ENCODE results near the gene NPFF.

Gene NPFF

GRCh38 chr12:53476769-53477209, 30.5 kb downstream of the NPFF start:
- no peak for DNase-seq (ENCODE audit: low read depth in 2 of 2)

- DNase-seq (ENCODE audit: low read depth in 2 of 2): no peak
These were observed 32.5 kb downstream of the NPFF start for GRCh38 chr12:53474819-53475218.

- no peak for DNase-seq (ENCODE audit: low read depth in 2 of 2)
These were observed 33.2 kb downstream of the NPFF start for GRCh38 chr12:53474077-53474476.

- DNase-seq (ENCODE audit: low read depth in 2 of 2): no peak
These were observed 35.2 kb downstream of the NPFF start for GRCh38 chr12:53472056-53472582.

GRCh38 chr12:53468282-53468681, 39.0 kb downstream of the NPFF start:
- no peak for DNase-seq (ENCODE audit: low read depth in 2 of 2)

GRCh38 chr12:53467880-53468279, 39.4 kb downstream of the NPFF start:
- no peak for DNase-seq (ENCODE audit: low read depth in 2 of 2)

- DNase-seq (ENCODE audit: low read depth in 2 of 2): no peak
These were observed 40.2 kb downstream of the NPFF start for GRCh38 chr12:53467082-53467481.

- no peak for DNase-seq (ENCODE audit: low read depth in 2 of 2)
These were observed 40.6 kb downstream of the NPFF start for GRCh38 chr12:53466640-53467039.

- no peak for DNase-seq (ENCODE audit: low read depth in 2 of 2)
These were observed 41.6 kb downstream of the NPFF start for GRCh38 chr12:53465679-53466078.

- no peak for DNase-seq (ENCODE audit: low read depth in 2 of 2)
These were observed 42.4 kb downstream of the NPFF start for GRCh38 chr12:53464685-53465418.

- DNase-seq (ENCODE audit: low read depth in 2 of 2): no peak
These were observed 43.3 kb downstream of the NPFF start for GRCh38 chr12:53463802-53464560.

- no peak for DNase-seq (ENCODE audit: low read depth in 2 of 2)
These were observed 44.3 kb downstream of the NPFF start for GRCh38 chr12:53462935-53463334.

- no peak for DNase-seq (ENCODE audit: low read depth in 2 of 2)
These were observed 45.7 kb downstream of the NPFF start for GRCh38 chr12:53461591-53461990.

- no peak for DNase-seq (ENCODE audit: low read depth in 2 of 2)
These were observed 46.2 kb downstream of the NPFF start for GRCh38 chr12:53461059-53461458.

GRCh38 chr12:53459097-53459496, 48.2 kb downstream of the NPFF start:
- no peak for DNase-seq (ENCODE audit: low read depth in 2 of 2)

All from stimulated activated CD8-positive, alpha-beta memory T cell treated with anti-CD3 and anti-CD28 coated beads, Interleukin-15, amount 100 ng/mL, for 48 hours (primary cell).